Activated naive CD8-positive, alpha-beta T cell (primary cell): ENCODE results near the gene ARHGAP45.
"Not testable (repeated sequence)": the region's sequence is repeated elsewhere in the genome, so short reads cannot be mapped to it uniquely, and the experiment has no call there.

Source experiments
- H3K27ac Mint-ChIP-seq: one replicate; pipeline ENCODE4 v1.8.0; 2021; ENCODE audit warnings: mixed read lengths
- H3K27me3 Mint-ChIP-seq: one replicate; pipeline ENCODE4 v1.8.0; 2021; ENCODE audit warnings: mixed read lengths
- H3K36me3 Mint-ChIP-seq: one replicate; pipeline ENCODE4 v1.8.0; 2021; ENCODE audit warnings: mixed read lengths
- H3K4me1 Mint-ChIP-seq: one replicate; pipeline ENCODE4 v1.8.0; 2021; ENCODE audit warnings: low read depth, mixed read lengths
- H3K4me3 Mint-ChIP-seq: one replicate; pipeline ENCODE4 v1.8.0; 2021; ENCODE audit warnings: mild to moderate bottlenecking, mixed read lengths
- H3K9me3 Mint-ChIP-seq: one replicate; pipeline ENCODE4 v1.8.0; 2021; ENCODE audit warnings: low read depth, mixed read lengths

Gene ARHGAP45

GRCh38 chr19:1106841-1107660 is 40.1 kb downstream of the ARHGAP45 start:
- peaks cover 15% of the 10 kb centered on the region for H3K4me1 Mint-ChIP-seq
- no peaks in the 10 kb centered on the region for H3K9me3 Mint-ChIP-seq
- no peak overlapping the region for H3K27ac Mint-ChIP-seq
- H3K27me3 Mint-ChIP-seq, result no peaks in the 10 kb centered on the region
- no peaks in the 10 kb centered on the region for H3K36me3 Mint-ChIP-seq
- no peak overlapping the region for H3K4me3 Mint-ChIP-seq

GRCh38 chr19:1107661-1108261 is 40.8 kb downstream of the ARHGAP45 start:
- Mint-ChIP-seq H3K9me3 (no peaks in the 10 kb centered on the region), H3K4me1 (peaks cover 11% of the 10 kb centered on the region), H3K27ac (no peak overlapping the region), H3K27me3 (no peaks in the 10 kb centered on the region), H3K36me3 (no peaks in the 10 kb centered on the region), H3K4me3 (no peak overlapping the region)

GRCh38 chr19:1108291-1109031 is 41.5 kb downstream of the ARHGAP45 start:
- peaks cover 4% of the 10 kb centered on the region for H3K4me1 Mint-ChIP-seq
- no peaks in the 10 kb centered on the region for H3K36me3 Mint-ChIP-seq
- no peaks in the 10 kb centered on the region for H3K9me3 Mint-ChIP-seq
- H3K4me3 Mint-ChIP-seq, result no peak overlapping the region
- no peak overlapping the region for H3K27ac Mint-ChIP-seq
- no peaks in the 10 kb centered on the region for H3K27me3 Mint-ChIP-seq

- Mint-ChIP-seq H3K36me3 (no peaks in the 10 kb centered on the region), H3K27ac (no peak overlapping the region)
Measured at GRCh38 chr19:1109032-1109551, 42.1 kb downstream of the ARHGAP45 start.

GRCh38 chr19:1109697-1110671 is 43.0 kb downstream of the ARHGAP45 start:
- H3K27me3 Mint-ChIP-seq, result no peaks in the 10 kb centered on the region
- no peaks in the 10 kb centered on the region for H3K36me3 Mint-ChIP-seq
- H3K4me1 Mint-ChIP-seq, result peaks cover 2% of the 10 kb centered on the region
- no peak overlapping the region for H3K27ac Mint-ChIP-seq
- H3K4me3 Mint-ChIP-seq, result no peak overlapping the region
- H3K9me3 Mint-ChIP-seq, result no peaks in the 10 kb centered on the region

More at GRCh38 chr19:1109032-1109551, 42.1 kb downstream of the ARHGAP45 start:
- Mint-ChIP-seq H3K27me3 (no peaks in the 10 kb centered on the region), H3K4me1 (peaks cover 2% of the 10 kb centered on the region), H3K9me3 (no peaks in the 10 kb centered on the region), H3K4me3 (no peak overlapping the region)

- Mint-ChIP-seq H3K27ac (no peak overlapping the region), H3K27me3 (no peaks in the 10 kb centered on the region), H3K4me1 (no peaks in the 10 kb centered on the region), H3K36me3 (no peaks in the 10 kb centered on the region), H3K4me3 (no peak overlapping the region), H3K9me3 (no peaks in the 10 kb centered on the region)
Measured at GRCh38 chr19:1110809-1111640, 44.1 kb downstream of the ARHGAP45 start.

GRCh38 chr19:1111641-1112267 is 44.8 kb downstream of the ARHGAP45 start:
- Mint-ChIP-seq H3K4me3 (no peak overlapping the region), H3K4me1 (no peaks in the 10 kb centered on the region), H3K36me3 (no peaks in the 10 kb centered on the region), H3K9me3 (no peaks in the 10 kb centered on the region), H3K27ac (no peak overlapping the region), H3K27me3 (no peaks in the 10 kb centered on the region)

GRCh38 chr19:1112268-1113029 is 45.5 kb downstream of the ARHGAP45 start:
- H3K4me1 Mint-ChIP-seq, result no peaks in the 10 kb centered on the region
- no peaks in the 10 kb centered on the region for H3K9me3 Mint-ChIP-seq
- no peak overlapping the region for H3K4me3 Mint-ChIP-seq
- no peak overlapping the region for H3K27ac Mint-ChIP-seq
- H3K36me3 Mint-ChIP-seq, result no peaks in the 10 kb centered on the region
- H3K27me3 Mint-ChIP-seq, result no peaks in the 10 kb centered on the region

- H3K27me3 Mint-ChIP-seq, result no peaks in the 10 kb centered on the region
- no peak overlapping the region for H3K4me3 Mint-ChIP-seq
- H3K9me3 Mint-ChIP-seq, result no peaks in the 10 kb centered on the region
- H3K4me1 Mint-ChIP-seq, result no peaks in the 10 kb centered on the region
- no peak overlapping the region for H3K27ac Mint-ChIP-seq
- H3K36me3 Mint-ChIP-seq, result no peaks in the 10 kb centered on the region
Measured at GRCh38 chr19:1113030-1113985, 46.3 kb downstream of the ARHGAP45 start.

- no peaks in the 10 kb centered on the region for H3K9me3 Mint-ChIP-seq
- H3K27me3 Mint-ChIP-seq, result no peaks in the 10 kb centered on the region
- H3K4me3 Mint-ChIP-seq, result no peak overlapping the region
- no peaks in the 10 kb centered on the region for H3K4me1 Mint-ChIP-seq
- no peak overlapping the region for H3K27ac Mint-ChIP-seq
- H3K36me3 Mint-ChIP-seq, result no peaks in the 10 kb centered on the region
Measured at GRCh38 chr19:1113986-1114483, 47.1 kb downstream of the ARHGAP45 start.

- not testable (repeated sequence) for H3K27me3 Mint-ChIP-seq, H3K27ac Mint-ChIP-seq, H3K4me3 Mint-ChIP-seq, H3K9me3 Mint-ChIP-seq, H3K4me1 Mint-ChIP-seq, H3K36me3 Mint-ChIP-seq
Measured at GRCh38 chr19:1114728-1115127, 47.8 kb downstream of the ARHGAP45 start.
